HPDE6-E6E7 (cell line): ENCODE measurements around the gene CFAP43.
"Not testable (repeated sequence)": the region's sequence is repeated elsewhere in the genome, so short reads cannot be mapped to it uniquely, and the experiment has no call there.

ENCODE experiments used
- DNase-seq: peaks from one replicate; pipeline ENCODE4 v3.0.0; 2011; ENCODE audit warnings: missing footprints; ENCODE audit errors: extremely low spot score

Gene CFAP43

DNA sequence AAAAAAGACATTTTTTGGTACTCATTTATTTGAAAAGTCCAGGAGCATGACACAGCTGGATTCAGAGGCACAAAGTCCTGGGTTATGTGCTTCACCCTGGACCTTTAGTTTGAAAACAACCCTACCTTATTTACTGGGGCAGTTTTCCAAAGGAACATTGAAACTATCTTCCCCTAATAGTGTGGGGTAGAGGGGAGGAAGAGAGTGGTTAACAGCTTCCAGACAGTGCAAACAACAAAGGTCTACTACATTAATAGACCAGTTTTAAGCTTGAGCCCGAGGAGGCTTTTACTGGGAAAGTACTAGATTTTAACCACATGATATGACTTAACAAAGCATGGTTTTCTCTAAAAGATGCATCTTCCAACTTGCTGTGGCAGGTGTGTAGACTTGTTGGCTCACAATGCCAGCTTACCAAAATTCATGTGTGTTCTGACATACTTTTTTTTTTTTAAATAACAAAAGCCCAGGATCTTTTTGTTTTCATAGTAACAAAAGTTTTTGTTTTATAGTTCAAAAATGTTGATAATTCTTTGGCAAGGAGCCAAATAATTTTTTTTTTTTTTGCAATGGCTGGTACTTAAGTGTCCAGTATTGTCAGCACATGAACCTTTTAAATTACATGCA is 24.3 kb upstream of the CFAP43 start:
- no peak for DNase-seq

DNA sequence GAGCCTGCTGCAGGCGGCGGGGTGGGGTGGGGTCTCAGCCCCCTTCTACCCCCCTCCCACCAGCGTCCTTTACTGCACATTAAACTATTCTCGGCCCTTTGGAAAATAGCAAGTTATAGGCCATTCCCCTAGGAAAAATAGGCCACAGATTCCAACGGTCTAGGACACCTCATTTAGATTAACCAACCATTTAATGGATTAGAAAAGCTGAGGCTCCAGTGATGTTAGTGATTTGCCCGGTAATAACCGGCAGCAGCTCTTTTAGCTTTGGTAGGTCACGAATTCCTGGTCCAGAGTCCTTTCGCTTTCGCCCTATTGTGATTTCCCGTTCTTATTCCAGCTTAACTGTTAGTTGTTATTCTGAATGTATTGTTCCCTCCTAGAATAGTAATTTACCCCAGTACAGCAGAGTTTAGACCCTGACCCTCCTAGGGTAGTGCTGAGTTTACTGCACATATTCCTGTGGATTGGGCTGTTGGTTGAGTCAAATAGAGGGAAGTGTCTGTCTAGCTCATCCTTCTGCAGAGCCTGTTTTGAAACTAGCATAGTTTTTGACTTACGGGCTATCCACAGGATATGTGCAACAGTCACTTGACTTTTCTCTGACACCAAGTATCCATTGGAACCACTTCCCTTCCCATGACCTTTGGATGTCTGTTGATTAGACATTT is 23.3 kb upstream of the CFAP43 start:
- no peak for DNase-seq

DNA sequence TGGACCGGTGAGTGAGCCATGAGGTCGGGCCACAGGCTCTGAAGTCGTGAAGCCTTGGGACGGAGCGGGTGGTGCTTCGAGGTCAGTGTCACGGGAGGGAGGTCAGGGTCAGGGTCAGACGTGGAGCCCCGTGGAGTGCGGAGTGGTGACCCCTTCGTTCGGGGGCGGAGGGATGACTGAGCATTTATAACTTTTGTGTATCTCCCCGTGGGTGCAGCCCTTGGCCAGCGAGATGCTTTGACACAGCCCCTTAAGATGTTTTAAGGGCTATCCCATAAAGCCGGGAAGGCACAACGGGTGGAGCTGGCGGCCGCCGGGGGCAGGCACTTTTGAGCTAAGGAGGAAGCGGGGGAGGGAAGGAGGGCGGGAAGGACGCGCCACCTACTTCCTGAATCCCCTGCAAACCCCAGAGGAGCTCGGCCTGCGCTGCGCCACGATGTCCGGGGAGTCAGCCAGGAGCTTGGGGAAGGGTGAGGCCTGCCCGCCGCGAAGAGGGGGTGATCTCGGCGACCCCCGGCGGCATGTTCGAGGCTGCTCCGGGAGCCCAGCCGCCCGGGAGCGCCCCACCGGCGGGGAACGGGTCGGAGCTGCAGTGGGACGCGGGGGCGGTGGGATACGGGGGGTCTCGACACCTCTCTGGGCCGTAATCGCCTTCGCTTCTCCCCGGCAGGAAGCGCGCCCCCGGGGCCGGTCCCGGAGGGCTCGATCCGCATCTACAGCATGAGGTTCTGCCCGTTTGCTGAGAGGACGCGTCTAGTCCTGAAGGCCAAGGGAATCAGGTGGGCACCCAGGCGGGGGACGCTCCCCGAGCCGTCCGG is 22.5 kb upstream of the CFAP43 start, which contains the start of gene GSTO1:
GSTO1 (plus strand) TSS at position 400 of the 818 bp plus-strand sequence; CDS start at position 437, 37 bp downstream.
- DNase-seq = no peak

DNA sequence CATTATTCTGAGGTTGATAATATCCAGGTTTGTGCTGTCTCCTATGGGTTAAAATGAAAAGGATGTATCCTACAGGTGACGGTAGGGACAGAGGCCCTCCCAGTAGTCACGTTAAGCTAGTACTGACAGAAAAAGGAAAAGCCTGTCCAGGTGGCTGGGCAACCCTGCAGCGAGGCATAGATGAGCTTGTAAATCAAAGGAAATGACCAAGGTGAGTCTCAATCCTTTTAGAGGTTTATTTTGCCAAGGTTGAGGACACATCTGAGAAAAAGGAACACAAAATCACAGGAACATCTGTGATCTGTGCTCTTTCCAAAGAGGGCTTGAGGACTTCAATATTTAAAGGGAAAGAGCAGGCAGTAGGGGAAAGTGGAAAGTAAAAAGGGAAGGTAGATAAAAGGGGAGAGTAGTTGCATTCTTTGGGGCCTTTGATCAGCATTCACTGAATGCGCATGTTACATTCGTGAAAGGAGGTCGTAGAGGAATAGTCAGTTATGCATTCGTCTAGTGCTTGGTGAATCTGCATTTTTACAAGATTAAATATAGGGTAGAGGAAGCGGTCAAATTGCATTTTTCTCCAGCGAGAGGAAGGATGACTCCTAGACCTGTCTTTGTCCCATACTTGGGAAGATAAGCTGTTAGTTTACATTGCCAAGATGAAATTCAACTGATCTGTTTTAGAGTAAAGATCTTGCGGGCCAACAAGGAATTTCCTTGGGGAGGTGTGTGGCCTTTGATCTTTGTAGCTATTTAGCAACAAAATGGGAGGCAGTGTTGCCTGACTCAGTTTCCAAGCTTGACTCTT is 21.6 kb upstream of the CFAP43 start:
- DNase-seq = no peak

DNA sequence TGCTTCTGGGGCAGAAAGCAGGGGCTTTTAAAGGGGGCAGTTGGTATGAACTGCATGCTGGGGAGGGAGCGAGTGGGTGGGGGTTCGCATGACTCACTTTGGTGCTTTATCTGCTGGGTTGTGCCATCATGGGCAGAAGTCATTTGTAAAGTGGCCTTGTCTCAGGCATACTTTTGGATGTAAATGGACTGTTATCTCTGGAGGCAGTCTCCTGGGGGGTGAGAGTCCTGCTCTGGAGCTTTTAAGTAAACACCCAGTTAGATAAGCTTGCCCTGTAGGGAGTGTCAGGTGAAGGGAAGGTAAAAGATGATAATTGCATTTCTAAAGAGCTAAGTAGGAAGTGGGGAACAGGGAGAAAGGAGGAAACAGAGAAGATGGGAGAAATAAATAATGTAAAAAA is 20.9 kb upstream of the CFAP43 start:
- DNase-seq = no peak

DNA sequence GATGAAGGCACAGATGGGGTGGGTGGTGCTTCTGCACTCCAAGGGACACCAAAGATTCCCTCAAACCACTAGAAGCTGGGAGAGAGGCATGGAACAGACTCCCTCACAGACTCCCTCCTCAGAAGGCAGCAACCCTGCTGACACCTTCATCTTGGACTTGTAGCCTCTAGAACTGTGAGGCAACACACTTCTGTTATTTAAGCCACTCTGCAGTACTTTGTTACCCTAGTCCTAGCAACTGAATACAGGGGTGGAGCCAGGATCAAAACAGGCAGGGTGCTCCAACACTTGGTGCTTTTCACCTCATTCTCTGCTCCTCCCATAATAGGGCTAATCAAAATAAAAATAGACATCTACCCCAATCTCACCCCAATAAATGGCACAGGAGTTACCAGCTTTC is 20.2 kb upstream of the CFAP43 start:
- DNase-seq = no peak

DNA sequence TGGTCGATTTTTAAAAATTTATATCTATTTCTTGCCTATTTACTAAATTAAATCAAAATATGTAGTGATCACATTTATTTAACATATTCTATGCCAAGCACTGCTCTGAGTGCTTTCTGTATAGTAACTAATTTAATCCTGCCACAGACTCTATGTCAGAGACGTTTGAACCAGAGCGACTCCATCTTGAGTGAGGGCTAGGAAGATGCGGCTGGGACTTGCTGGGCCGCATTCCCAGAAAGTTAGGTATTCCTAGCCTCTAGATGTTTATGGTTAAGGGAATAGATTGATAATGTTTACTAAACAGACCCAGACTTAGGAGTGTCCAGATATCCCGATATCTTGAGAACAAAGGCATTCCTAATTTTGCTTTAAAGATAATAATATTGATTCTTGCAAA is 19.3 kb upstream of the CFAP43 start:
- no peak for DNase-seq

DNA sequence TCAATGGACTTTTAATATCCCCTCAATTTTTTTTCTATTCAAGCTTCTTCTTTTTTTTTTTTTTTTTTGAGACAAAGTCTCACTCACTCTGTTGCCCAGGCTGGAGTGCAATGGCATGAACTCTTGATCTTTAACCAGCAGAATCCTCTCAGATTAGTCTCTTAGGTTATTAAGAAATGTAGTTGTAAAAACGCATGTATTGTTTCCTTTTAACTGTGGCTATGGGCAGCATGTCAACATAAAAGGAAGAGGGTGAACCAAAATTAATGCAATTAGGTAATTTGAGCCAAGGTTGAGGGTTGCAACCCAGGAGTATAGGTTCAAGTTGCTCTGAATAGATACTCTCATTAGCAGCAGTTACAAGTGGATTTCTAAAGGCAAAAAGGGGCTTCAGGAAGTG is 18.2 kb upstream of the CFAP43 start:
- DNase-seq = no peak

DNA sequence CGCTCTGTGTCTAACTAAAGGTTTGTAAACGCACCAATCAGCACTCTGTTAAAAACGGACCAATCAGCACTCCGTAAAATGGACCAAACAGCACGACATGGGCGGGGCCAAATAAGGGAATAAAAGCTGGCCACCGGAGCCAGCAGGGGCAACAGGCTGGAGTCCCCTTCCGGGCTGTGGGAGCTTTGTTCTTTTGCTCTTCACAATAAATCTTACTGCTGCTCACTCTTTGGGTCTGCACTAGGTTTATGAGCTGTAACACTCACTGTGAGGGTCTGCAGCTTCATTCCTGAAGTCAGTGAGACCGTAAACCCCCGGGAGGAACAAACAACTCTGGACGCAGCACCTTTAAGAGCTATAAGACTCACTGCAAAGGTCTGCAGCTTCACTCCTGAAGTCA is 16.8 kb upstream of the CFAP43 start:
- not testable (repeated sequence) for DNase-seq

DNA sequence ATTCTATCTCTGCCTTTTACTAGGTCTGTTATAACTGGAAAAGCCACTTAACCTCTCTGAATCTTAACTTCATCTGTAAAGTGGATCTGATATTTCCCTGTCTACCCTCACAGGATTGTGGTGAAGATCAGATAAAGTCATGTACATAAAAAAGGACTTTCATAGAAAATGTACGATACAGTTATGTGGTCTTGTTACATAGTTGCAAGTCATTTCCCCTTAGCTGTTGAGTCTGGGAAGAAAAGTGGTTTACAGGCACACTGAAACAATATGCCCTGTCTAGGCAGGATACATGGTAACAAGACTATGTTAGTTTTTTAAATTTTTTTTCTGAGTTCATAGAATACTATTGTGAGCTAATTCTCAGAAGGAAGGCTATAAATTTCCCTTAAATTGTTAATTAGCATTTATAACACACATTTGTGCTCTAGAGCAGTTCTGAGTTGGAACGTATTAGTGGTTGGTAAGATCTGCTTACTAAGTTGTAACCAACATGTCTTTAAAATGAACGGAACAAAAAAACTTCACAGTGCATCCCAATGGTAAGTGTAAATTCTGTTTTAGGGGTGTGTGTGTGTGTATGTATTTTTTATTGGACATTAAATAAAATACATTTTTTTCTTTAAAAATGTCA is 15.5 kb upstream of the CFAP43 start:
- DNase-seq = no peak

DNA sequence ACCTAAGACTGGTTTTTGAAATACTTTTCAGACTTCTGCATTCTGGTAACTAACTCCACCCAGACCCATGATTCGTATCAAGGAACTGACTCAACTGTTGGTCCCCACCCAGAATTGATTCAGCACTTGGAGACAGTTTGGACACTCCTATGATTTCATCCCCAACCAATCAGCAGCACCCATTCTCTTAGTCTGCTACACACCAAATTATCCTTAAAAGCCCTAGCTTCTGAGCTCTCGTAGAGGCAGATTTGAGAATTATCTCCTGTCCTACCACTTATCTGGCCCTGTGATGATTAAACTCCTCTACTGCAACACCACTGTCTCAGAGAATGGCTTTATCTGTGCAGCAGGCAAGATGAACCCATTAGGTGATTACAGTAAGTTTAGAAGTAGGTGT is 14.8 kb upstream of the CFAP43 start:
- no peak for DNase-seq

DNA sequence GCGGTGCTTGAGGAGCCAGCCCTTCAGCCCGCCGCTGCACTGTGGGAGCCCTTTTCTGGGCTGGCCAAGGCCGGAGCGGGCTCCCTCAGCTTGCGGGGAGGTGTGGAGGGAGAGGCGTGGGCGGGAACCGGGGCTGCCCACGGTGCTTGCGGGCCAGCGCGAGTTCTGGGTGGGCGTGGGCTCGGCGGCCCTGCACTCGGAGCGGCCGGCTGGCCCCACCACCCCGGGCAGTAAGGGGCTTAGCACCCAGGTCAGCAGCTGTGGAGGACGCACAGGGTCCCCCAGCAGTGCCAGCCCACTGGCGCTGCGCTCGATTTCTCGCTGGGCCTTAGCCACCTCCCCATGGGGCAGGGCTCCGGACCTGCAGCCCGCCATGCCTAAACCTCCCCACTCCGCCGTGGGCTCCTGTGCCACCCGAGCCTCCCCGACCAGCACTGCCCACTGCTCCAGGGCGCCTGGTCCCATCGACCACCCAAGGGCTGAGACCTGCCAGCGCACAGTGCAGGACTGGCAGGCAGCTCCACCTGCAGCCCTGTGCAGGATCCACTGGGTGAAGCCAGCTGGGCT is 13.0 kb upstream of the CFAP43 start:
- DNase-seq = no peak

DNA sequence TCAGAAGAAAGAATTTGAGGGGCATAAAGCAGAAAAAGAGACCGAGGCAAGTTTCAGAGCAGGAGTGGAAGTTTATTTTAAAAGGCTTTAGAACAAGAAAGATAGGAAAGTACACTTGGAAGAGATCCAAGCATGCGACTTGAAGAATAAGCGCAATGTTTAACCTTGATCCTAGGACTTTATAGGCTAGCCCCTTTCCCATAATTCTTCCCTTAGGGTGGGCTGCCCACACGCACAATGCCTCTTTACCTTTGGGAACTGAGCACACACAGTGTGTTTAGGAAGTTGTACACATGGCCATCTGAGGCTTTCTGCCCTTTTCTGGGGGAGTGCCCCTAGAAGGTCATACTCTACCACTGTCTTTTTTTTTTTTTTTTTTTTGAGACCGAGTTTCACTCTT is 11.3 kb upstream of the CFAP43 start:
- no peak for DNase-seq

DNA sequence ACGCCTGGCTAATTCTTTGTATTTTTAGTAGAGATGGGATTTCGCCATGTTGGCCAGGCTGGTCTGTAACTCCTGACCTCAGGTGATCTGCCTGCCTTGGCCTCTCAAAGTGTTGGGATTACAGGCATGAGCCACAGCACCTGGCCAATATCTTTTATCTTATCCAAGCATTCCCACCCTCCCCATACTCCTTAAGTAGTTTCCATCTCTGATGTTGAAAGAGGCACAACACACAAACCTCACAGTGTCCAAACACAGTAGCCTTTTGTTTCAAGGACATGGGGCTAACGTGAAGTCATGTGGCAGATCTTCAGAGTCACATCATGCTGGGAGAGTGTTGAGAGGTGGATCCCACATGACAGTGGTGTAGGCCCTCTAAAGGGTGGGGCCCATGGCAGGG is 10.8 kb upstream of the CFAP43 start:
- not testable (repeated sequence) for DNase-seq

DNA sequence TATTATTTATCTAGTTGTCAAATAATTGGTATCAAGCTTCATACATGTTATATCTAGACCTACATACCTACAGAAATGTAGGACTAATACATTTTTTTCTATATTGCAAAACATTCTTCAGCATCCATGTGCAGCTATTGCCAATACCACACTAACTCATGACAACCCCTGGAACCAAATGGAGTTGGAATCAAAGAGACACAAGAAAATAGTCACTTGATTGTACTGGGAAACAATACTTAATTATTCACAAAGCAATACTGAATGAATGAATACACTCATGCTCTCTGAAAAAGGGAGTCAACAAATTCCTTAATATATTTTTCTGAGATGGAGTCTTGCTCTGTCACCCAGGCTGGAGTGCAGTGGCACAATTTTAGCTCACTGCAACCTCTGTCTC is 10.4 kb upstream of the CFAP43 start:
- DNase-seq = no peak

DNA sequence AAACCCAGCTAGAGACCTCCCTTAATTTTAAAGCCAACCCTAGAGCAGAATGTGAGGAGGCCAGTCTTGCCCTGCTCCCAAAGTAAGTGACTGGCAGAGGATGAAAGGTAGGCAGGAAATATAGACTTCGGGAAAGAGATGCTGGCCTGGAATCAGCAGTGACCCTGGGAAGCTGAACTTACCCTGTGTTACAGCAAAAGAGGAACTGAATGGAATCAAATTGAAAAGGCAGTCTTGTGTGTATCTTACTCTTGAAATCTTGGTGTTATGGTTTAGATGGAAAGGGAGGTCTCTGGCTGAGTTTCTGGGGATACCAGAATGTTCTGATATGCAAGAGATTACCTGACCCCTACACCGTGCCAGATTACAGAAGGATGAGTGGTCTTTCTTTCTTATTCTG is 7.9 kb upstream of the CFAP43 start:
- DNase-seq = no peak

DNA sequence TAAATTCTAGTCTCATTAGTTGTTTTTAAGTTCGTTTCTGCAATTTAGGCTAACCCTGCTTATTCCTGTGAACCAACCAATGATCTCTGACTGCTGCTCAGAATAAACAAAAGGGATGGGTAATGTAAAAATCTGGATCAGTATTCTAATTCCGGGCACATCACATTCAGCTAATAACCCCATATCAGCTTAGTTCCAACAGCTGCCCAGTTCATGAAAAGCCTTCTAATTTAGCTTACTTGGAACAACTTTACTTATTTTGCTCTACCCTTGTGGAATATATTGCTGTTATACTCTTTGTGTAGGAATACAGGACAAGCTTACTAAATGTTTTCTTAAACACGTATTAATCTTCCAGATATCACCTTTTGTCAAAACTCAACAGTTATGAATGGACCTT is 3.6 kb upstream of the CFAP43 start:
- no peak for DNase-seq

DNA sequence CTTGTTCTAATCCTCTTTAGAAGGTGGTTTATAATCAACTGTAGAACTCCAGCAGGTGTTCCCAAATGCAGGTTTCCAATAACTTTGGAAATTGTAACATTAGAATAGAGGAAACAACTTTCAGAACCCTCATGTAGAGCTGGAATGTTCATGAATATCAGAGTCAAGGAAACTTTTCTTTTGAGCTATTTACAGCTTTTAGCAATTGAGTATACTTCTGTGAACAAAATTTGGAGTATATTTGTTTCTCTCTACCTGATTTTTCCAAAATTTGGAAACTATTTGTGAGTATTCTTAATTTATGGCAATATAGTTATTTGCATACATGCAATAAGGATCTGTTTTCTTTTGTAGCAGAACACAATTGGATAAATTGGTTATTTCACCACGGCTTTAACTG is 2.8 kb upstream of the CFAP43 start:
- no peak for DNase-seq

DNA sequence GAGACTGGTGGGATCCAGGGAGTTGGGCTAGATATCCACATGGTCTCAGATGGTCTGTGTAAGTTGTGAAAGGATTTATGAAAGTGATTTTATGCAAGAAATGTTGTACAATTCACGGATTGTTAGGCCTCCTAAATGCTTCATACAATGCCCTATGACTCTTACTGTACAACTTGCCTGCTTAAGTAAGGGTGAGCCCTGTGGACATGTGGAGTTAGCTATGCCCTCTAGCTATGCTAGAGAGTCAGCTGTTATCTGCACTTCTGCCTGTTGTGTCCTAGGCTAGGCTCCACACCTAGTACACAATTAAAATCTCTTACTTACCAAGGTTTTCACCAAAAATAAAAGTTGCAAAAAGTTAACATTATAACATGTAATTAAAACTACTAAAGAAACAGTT is 1.7 kb upstream of the CFAP43 start:
- no peak for DNase-seq

DNA sequence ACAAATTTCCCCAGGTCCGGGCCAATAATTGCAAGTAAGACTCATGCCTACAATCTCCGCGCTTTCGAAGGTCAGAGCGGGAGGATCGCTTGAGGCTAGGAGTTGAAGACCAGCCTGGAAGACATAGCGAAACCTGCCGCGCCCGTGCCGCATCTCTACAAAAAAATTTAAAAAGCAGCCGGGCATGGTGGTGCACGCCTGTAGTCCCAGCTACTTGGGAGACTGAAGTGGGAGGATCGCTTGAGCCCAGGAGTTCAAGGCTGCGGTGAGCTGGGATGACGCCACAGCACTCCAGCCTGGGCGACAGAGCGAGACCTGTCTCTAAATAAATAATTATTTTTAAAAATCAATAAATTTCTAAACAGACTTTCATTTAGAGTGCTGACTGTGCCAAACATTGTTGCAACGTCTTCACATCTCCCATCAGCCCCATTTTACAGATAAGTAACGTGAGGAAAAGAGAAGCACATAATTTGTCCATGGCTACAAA is 494 bp upstream of the CFAP43 start:
- DNase-seq = no peak

DNA sequence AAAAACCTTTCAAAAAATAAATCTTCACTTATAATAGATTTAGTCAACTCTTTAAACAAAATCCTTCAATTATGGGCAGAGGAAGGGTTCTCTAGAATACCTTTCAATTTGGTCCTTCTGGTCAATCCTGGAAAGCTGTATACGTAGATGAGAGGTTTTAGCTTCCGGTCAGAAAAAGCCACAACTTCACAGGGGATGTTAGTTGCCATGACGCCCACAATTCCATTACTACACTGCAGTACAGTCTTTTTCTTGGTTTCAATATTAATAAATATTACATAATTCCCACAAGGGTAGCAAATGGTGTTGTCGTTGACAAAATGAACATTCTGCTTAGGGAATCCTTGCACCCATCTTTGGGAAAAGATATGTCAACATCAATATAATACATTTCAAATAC is 1.7 kb downstream of the CFAP43 start:
- no peak for DNase-seq
